Measurements from ENCODE around the gene SLC16A6.

GRCh38 chr17:68255151-68255550, 35.8 kb downstream of the SLC16A6 start:
- no peak for TF ChIP-seq CTCF (IDR thresholded peaks at IDR 0.05)
- no peak for TF ChIP-seq ZFX (IDR thresholded peaks at IDR 0.05; ENCODE audit: borderline replicate concordance)
